Fibroblast of mammary gland (primary cell): Measurements from ENCODE around the gene SERTAD2.
A peak's percentile ranks its signal among the peaks of the same experiment; 100 is the strongest.

Experiments
- DNase-seq: peaks from one replicate; pipeline ENCODE4 v3.0.0-alpha.2; 2010; ENCODE audit warnings: low read depth
- H3K4me3 ChIP-seq: 2 replicates; pipeline ENCODE4 v1.5.1; 2011; ENCODE audit warnings: low read depth, mild to moderate bottlenecking, low read length, moderate library complexity; ENCODE audit not compliant: control insufficient read depth
- CTCF ChIP-seq: conservative IDR thresholded peaks from 2 replicates; pipeline ENCODE4 v1.5.1; 2011; ENCODE audit warnings: low read depth, low read length, inconsistent platforms; ENCODE audit not compliant: control insufficient read depth, insufficient read depth

The SERTAD2 gene

GRCh38 chr2:64625299-64626145 is 28.2 kb downstream of the SERTAD2 start:
- no peak for TF ChIP-seq CTCF
- DNase-seq, result no peak
- H3K4me3 ChIP-seq, result no peak overlapping the region

- no peak for TF ChIP-seq CTCF
- no peak overlapping the region for H3K4me3 ChIP-seq
- DNase-seq, result no peak
Observed at GRCh38 chr2:64624862-64625261, 28.9 kb downstream of the SERTAD2 start.

GRCh38 chr2:64624108-64624610 is 29.6 kb downstream of the SERTAD2 start:
- no peak overlapping the region for H3K4me3 ChIP-seq
- no peak for TF ChIP-seq CTCF
- DNase-seq, result no peak

- DNase-seq, result no peak
- no peak for TF ChIP-seq CTCF
- H3K4me3 ChIP-seq, result no peak overlapping the region
Observed at GRCh38 chr2:64623242-64623850, 30.4 kb downstream of the SERTAD2 start.

- no peak for DNase-seq
- H3K4me3 ChIP-seq, result no peak overlapping the region
- peak; percentile 29 for TF ChIP-seq CTCF
Observed at GRCh38 chr2:64622443-64623241, 31.1 kb downstream of the SERTAD2 start.

- TF ChIP-seq CTCF, result no peak
- no peak overlapping the region for H3K4me3 ChIP-seq
- DNase-seq, result no peak
Observed at GRCh38 chr2:64620661-64621060, 33.1 kb downstream of the SERTAD2 start.
